ENCODE data around the gene EMC1. TPM values are rescaled to one million over a fixed set of nuclear protein-coding genes. Genes with fewer than 3 reads are reported as not detected.
"Not testable (repeated sequence)": the region's sequence is repeated elsewhere in the genome, so short reads cannot be mapped to it uniquely, and the experiment has no call there.

The EMC1 gene
- polyA plus RNA-seq, 12 donors = 32.6 to 55.8 (median 36.6) TPM; not detected in 1

DNA sequence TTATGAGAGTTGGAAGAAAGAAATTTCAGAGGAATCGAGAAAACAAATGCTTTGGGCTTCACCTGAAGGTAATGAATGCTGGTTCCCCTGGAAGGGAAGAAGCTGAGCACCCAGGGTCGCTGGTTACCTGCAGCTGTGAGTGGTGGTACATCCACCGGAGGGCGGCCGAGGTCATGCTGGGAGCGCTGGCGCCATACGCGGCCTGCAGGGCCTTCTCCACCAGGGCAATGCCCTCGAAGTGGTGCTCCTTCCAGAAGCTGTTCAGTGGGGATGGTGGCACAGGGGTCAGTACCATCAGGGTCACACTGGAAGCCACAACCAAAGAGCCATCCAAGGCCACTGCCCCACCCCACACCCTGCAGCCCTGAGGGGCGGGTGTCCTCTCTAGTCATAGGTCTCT is 17.1 kb upstream of the EMC1 start:
- no peak for DNase-seq

DNA sequence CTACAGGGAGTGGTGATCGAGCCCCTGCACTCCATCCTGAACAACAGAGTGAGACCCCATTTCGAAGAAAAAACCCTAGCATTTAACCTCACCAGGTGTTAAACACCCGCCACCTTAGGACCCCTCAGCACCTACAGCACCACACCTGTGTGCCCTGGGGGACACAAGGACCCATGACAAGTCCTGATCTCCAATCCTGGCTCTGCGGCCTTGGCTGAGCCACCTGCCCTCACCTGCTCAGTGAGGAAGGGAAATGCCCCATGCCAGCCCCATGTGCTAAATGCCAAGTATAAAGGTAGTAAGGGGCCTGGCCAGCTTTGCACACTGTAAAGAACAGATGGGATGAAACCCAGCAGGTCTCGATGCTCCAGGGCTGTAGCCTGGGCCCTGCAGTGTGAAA is 11.4 kb upstream of the EMC1 start:
- DNase-seq = no peak

DNA sequence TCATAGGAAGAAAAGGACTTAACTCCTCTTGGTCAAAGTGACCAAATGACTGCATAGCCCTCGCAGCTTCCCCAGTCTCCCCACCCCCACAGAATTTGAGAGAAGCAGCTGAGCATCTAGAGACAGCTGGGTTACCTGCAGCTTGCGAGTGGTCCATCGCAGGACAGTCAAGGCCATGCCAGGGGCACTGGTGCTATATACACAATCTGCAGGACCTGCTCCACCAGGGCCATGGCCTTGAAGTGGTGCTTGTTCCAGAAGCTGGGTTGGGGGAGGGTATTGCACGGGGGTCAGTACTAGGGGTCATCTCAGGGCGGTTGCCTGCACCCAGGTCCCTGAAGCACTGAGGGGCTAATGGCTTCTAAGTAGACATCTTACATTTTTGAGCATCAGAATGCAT is 10.7 kb upstream of the EMC1 start:
- DNase-seq = no peak

DNA sequence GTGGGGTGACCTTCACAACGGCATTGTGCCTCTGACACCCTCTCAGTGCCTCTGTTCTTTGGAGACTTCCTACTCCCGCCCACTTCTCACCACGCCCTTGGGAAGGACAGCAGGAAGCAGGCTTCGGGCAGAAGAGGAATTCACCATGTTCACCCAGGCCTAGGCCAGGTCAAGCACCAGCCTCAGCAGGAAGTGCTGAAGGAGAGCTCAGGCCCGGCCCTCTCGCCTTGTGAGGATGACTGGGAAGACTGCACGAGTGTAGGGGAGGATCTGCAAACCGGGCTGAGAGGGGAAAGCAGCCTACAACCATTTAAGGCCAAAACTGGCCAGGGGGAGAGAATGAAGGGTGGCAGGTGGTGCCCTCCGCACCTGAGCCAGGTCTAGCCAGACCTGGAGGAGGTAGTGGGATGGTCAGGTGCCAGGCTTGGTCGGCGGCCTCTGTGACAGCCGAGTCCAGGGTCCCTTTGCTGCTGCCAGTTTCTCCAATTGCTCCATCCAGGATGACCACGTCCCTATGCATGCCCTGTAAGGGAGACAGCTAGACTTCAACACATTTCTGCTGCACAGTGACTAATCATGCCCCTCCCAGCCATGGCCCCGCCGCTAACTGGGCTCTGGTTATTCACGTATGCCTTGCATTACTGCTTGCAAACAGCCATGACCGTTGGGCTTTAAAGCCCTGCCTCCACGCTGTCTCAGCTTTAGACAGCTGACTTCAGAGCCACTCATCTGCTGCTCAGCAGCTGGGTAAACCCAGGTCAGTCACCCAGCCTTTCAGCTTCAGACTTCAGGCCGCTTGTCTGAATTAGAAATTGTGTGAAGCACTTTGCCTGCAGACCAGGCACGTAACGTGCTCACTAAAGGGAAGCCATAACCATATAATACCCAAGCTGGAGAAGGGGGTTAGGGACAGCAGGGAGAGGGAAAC is 9.2 kb upstream of the EMC1 start:
- peak; percentile 11 for DNase-seq

DNA sequence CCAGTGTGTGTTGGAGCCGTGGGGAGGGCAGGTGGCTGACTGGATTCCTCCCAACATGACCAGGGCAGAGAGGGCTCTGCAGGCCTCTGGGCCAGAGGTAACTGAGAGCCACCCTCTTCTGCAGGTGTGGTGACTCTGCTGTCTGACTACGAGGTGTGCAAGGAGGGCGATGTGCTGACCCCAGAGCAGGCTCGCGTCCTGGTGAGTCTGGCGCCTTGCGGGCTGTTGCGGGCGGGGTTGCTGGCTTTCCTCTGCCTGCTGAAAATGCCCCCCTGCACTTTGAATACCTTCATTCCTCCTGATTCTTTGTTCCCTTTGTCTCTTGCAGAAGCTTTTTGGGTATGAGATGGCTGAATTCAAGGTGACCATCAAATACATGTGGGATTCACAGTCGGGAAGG is 7.0 kb upstream of the EMC1 start:
- DNase-seq = no peak

DNA sequence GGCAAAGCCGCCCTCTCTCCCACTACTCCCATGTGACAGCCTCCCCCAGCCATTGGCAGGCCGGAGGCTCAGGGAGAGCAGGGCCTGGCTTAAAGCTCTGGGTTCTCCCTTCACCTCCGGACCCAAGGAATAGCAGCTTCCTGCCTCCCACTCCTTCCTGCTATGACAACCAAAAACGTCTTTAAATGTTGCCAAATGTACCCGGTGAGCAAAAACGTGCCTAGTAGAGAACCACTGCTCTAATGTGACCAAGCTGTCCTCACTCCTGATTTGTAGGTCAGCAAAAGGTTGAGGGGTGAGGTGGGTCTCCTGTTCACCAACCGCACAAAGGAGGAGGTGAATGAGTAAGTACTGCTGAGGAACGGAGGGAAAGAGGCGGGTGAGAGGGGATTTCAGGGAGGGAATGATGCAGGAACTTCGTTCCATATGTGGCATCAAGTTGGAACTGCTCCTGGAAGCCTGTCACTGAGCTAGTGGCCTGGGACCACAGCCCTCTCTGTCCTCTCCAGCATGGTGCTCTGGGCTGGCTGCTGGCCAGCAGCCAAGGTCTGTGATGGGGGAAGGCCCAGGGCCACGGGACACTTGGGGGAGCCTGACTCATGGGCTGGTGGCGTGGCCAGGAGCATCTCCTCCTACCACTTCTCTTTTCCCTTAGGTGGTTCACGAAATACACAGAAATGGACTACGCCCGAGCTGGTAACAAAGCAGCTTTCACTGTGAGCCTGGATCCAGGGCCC is 6.0 kb upstream of the EMC1 start:
- no peak for DNase-seq

DNA sequence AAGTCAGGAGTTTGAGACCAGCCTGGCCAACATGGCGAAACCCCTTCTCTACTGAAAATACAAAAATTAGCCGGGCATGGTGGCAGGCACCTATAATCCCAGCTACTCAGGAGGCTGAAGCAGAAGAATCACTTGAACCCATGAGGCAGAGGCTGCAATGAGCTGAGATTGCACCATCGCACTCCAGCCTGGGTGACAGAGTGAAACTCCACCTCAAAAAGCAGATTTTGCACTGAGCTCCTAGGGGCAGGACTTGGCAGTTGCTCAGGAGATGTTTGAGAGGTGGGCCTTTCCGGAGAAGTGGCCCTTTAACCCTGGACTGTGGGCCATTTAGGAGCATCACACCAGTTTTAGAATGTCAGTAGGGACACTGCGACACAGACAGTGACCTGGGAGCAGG is 5.0 kb upstream of the EMC1 start:
- DNase-seq = not testable (repeated sequence)

DNA sequence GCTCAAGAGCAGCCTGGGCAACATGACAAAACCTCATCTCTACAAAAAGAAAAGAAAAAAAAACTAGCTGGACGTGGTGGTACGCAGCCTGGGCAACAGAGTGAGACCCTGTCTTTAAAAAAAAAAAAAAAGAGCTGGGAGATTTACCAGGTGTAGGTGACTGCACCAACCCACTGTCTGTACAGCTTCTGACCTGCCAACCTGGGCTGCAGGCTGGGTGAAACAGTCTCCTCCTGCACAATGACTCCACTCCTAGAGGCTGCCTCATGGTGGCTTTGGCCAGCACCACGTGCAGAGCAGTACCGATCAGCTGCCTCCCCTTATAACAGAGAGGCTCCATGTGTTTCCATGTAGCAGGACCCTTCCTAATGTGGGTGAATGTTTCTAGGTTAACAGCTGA is 4.0 kb upstream of the EMC1 start:
- DNase-seq = no peak

DNA sequence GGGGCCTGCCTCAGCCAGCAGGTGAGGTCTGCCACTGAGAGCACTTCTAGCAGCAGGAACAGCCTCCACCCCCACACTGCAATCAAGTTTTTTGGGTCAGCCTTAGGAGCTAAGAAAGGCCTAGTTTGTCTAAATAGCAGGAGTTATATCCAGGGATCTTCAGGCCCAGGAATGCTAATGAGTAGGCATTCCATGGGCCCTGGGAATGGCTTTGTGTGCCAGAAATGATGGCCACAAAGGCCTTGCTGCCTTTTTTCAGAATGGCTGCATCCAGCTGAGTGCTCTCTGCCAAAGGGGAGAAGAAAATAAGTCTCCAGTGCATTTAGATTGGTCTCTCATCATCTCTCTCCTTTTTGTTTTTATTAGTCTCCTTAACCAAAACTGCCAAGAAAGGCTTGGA is 3.1 kb upstream of the EMC1 start:
- DNase-seq = no peak

DNA sequence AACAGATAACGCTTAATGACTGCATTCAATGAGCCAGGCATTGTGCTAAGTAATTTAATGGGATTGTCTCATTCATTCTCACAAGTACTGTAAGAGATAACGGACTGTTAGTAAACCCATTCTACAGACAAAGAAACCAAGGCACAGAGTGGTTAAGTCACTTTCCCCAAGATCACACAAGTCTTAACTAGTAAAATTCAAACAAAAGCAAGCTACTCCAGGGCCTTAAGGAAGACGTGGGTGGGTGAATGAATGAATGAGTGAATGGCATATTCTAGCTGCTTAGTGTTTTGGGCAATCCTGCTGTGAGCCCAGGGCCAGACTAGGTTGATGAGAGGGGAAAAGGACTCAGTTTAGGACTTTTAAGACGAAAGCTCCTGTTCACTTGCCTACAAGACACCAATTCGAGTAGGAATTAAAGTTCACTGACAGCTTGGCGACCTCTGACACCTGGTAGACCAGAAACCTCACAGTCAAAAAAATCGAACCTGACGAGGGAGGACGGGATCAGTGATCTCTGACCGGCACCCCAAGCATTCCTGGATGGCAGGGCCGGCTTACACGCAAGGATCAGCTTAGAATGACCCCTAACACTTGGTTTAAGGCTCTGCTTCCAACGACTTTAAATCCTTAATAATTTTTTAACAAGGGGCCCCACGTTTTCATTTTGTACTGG is 557 bp downstream of the EMC1 start:
- DNase-seq = no peak

DNA sequence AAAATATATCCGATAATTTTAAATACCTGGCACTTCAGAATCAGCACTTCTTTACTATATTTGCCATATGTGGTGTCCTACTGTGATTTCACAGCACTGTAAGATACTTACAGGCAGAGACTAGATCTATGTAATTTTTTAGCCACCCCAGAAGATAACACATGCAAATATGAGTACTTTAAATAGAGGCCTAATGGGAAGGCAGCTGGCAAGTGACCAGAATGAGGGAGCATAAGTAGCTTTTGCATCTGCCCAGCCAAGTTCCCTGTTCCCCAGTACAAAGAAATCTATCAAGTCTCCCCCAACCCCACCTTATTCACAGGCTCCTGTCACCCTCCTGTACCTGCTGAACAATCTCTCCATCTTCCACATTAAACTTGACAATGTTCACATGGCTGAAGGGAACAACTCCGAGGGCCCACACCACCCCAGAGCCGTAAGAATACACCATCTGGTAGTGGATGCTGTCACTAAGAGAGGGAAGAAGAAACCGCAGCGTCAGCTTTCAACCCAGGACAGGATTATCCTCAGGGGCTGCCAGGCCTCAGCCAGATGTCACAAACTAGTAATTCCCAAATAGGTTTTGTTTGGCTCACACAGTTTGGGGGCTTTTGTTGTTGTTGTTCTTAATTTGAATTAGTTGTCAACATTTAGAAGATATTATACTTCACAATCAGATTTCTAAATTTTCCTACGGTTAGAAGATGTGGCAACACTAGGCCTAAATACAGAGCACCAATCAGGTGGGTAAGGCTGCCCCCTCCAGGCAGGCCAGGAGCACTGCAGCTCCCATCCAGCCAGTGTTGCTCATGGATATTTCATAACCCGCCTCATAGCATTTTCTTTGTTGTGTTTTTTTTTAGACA is 10.4 kb downstream of the EMC1 start:
- DNase-seq = peak; percentile 24

DNA sequence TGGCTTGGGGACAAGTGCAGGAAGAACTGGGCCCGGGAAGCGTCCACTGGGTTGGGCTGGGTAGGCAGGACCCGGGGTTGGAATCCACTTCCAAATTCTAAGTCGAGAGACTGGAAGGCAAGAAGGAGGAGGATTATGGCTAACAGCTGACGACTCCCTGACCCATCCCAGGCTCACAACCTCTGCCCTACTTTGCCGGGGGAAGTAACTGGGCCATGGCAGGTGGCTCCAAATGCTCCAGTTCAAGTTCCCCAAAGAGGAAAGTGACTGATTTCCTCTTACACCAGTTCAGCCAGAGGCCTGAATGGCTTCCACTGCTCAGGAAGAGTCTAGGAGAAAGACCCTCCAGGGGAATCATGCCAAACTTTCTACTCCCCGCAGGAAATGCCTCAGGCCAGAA is 11.4 kb downstream of the EMC1 start:
- DNase-seq = no peak

DNA sequence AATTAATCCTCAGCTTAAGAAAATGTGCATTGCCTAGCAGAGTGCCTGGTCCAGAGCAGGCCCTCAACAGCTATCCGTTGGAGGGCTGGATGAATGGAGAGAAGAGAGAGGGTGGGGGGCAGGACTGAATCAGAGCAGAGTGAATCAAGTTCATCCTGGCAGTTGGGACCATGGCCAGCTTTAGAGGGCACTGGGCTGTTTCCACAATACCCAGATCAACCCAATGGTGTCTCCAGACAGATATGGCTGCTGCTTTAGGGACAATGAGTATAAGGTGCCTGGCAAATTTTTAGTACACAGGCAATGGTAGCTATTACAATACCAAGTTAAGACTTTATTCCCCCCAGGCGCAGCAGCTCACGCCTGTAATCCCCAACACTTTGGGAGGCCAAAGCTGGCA is 17.1 kb downstream of the EMC1 start:
- no peak for DNase-seq

DNA sequence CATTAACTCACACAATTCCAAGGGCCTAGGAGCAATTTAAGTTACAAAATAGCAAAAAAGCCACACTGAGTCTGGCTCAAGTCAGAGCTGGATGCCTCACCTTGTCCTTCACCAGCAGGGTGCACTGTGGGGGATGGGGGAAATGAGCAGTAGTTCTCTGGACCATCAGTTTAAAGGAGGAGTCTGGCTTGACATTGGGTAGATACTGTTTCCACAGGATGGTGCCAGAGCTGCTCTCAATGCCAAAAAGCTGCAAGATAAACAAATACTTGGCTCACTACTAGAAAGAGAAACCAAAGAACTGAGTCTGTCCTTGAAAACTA is 18.8 kb downstream of the EMC1 start:
- DNase-seq = no peak

DNA sequence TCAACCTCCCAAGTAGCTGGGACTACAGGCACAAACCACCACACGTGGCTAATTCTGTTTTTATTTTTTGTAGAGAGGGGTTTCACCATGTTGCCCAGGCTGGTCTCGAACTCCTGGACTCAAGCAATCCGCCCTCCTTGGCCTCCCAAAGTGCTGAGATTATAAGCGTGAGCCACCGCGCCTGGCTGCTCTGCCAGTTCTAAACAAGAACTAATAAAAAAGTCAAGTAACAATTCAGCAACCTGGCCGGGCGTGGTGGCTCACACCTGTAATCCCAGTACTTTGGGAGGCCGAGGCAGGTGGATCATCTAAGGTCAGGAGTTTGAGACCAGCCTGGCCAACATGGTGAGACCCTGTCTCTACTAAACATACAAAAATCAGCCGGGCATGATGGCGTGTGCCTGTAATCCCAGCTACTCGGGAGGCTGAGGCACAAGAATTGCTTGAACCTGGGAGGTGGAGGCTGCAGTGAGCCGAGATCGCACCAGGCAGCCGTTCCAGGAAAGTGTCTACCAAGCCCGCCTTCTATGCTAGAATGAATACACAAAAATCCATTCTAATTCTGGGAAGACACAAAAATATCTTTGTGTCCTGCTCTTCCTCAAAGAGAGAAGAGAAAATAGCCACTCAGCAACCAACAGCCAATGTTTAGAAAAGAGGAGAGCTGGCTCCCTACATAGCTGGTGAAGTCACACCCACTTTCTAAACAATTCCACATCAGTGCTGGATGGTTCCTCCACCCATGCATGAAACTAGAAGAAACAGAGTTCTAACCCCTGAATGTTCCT is 19.4 kb downstream of the EMC1 start:
- not testable (repeated sequence) for DNase-seq

DNA sequence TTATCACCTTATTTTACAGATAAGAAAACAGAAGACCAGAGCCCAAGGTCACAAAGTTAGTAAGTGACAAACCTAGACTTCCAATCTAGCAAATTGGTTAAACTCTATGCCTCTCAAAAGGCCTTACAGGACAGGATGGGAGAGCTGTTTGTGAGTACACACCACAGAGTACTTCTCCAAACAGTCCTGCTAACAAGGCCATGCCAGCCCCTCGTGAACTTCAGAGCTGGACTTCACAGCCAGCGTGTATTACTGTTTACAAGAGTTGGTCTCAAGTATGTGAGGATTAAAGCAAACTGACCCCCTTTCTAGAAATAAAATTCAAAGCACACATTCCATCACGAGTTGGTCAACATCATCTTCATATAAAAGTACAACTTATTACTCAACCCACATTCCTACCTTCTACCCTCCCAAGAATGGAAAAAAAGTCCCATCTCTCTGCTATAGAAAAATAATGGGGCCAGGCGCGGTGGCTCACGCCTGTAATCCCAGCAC is 21.4 kb downstream of the EMC1 start:
- no peak for DNase-seq

DNA sequence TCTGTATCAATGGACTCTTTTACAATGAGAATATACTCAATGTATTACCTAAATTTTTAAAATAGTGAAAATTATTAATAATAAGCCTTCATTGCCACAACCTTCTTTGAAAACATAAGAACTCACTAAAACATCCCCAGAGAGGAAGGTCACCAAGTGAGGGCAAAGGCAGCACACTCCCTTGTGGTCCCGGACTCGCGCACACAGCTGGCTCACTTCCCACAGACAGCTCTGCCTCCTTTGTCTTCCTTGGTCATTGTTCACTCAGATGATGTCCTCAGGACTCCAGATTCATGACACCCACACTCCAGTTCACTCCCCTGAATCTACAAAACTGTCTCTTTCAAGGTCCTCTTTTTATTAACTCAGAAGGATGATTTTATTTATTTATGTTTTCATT is 22.1 kb downstream of the EMC1 start:
- DNase-seq = no peak

DNA sequence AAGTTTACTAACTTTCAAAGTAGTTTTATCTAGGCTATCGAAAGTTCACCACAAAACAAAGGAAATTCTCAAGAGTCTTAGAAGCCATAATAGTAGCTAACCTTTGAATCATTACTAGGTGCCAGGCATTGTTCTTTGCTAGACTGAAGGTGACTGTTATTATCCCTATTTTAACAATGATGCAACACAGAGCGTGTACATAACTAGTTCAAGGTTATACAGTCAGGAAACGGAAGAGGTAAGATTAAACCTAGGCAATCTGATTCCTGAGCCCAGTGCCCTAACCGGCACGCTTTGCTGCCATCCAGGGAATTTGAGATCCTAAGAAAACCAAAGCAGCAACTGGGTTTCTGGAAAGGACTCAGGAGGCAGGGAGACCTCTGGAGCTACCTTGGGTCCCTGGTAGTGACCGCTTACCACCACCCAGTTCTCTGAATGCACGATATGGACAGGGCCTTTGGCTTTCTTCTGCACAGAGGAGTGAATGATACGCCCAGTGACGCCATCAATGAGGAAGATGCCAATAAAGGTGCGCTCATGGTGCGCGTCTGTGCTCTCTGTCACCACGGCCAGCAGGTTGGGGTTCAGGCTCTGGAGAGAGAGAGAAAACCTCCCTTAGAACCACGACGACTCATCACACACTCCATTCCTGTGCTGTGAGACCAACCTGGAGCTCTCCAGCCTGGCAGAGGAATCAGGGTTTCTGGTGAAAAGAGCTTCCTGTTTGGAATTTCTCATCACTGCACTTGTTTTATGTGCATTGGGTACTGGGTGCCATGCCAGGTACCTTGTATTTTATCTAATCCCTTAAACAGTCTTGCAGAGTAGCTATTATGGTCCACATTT is 28.1 kb downstream of the EMC1 start:
- DNase-seq = no peak

DNA sequence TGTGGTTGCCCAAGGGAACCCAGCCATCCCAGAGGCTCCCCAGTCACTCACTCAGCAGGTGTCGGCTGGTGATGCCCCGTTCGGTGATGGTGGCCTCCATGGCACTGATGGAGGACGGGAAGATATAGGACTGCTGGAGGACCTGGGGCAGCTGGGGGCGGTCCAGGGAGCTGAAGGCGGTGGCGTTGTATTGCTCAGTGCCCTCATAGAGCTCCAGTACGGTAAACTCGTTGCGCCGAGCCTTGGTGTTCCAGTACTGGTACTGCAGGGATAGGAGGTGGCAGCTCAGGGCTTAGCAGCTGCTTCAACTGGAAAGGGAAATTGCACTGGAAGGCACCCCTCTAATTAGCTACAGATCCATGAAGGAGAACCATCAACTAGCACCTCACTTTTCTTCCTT is 28.8 kb downstream of the EMC1 start:
- no peak for DNase-seq

DNA sequence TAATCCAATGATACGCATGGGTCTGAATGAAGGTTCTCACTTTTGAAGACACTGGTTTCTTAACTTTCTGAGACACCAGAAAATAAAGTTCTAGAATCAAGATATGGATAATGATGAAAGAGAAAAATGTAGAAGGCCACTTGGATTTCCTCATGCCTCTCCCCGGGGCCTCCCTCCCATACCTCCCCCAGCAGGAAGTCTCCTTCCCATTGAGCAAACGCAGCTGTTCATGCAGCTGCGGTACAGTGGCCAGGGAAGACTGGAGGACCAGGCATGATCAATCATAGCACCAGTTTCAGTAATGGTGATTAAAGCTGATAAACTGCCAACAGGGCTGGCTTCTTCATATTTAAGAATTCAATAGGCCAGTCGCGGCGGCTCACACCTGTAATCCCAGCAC is 30.3 kb downstream of the EMC1 start:
- DNase-seq = no peak

Data from muscle of arm (tissue), 12 donors.